Kidney epithelial cell (primary cell): ENCODE measurements around the gene TEX28. TPM values are rescaled to one million over a fixed set of nuclear protein-coding genes. Genes with fewer than 3 reads are reported as not detected.
"Not testable (repeated sequence)": the region's sequence is repeated elsewhere in the genome, so short reads cannot be mapped to it uniquely, and the experiment has no call there.

Experiments
- DNase-seq: peaks from one replicate; pipeline ENCODE4 v3.0.0-alpha.2; 2010; ENCODE audit warnings: low read depth
- H3K27me3 ChIP-seq: 2 replicates; pipeline ENCODE4 v1.6.0; 2011; ENCODE audit warnings: low read length; ENCODE audit not compliant: control insufficient read depth, insufficient read depth
- H3K36me3 ChIP-seq: 2 replicates; pipeline ENCODE4 v1.5.1; 2011; ENCODE audit warnings: low read length; ENCODE audit not compliant: control insufficient read depth, insufficient read depth
- H3K4me3 ChIP-seq: 2 replicates; pipeline ENCODE4 v1.5.1; 2011; ENCODE audit warnings: low read depth, mild to moderate bottlenecking, control low read depth, low read length
- total RNA-seq: library from RNA; depleted of rRNA; stranded (reverse); fragments of >200 nt; gene quantifications from 2 replicates; pipeline ENCODE4 v1.2.3, GENCODE V29; 2015

TEX28 gene
- total RNA-seq, 1 donor from 2014 or later = not detected

DNA sequence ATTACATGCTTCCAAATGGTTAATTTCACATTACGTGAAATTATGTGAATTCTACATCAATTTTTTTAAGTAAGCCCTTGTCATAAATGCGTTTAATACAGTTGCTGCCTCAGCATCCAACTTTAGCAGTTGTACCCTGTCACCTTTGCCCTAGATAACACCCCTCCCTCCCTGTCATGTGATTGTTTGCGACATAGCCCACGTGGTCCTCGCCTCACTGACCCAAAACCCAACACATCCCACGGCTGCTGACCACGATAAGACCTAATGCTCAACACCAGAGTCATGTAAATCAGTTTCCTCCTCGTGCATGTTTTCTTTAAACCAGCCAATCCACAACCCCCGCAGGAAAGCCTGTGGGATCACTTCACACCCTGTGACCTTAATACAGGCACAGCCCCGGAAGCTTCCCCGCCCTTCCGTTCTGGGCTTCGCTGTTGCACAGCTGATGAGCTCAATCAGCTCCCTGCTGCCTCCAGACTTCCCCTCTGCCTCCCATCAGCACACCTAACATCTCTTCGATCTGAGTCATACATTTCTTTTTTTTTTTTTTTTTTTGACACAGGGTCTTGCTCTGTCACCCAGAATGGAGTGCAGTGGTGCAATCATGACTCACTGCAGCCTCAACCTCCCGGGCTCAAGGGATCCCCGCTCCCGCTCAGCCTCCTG lies 47.4 kb downstream of the TEX28 start:
- not testable (repeated sequence) for DNase-seq, H3K27me3 ChIP-seq, H3K36me3 ChIP-seq, H3K4me3 ChIP-seq

DNA sequence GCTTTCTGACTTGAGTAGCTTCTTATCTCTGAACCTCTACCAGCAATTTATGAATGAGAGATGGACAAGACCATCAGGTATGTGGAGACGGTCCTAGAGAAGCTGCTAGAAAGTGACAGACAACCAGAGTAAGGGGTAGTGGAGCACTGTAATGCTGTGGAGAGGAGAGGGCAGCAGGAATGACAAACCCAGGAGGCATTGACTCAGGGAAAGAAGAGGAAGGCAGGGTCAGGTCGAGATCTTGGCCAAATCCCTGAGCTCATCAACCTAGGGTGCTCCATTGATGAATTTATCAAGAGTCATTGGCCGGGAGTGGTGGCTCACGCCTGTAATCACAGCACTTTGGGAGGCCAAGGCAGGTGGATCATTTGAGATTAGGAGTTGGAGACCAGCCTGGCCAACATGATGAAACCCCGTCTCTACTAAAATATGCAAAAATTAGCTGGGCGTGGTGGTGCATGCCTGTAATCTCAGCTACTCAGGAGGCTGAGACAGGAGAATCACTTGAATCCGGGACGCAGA lies 54.9 kb downstream of the TEX28 start:
- not testable (repeated sequence) for H3K27me3 ChIP-seq, DNase-seq, H3K4me3 ChIP-seq, H3K36me3 ChIP-seq

GRCh38 chrX:154238939-154239559 lies 55.9 kb downstream of the TEX28 start:
- not testable (repeated sequence) for H3K4me3 ChIP-seq, H3K36me3 ChIP-seq, H3K27me3 ChIP-seq, DNase-seq

DNA sequence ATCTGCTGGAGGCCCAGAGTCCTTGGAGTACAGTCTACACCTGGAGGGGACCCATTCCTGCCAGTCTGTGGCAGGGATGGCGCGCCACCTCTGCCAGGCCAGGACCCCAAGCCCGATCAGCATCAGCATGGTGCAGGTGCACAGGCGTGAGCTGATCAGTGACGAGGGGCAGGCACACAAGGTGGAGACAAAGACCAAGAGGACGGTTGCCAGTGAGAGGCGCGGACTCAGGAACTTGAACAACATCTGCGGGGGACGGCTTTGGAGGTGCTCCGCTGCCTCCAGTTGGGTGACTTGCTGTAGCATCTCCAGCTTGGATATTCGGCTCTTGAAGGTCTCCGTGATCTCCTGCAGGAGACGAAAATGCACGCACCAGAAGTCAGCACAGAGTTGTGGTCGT lies 61.3 kb downstream of the TEX28 start:
- not testable (repeated sequence) for DNase-seq, H3K36me3 ChIP-seq, H3K4me3 ChIP-seq, H3K27me3 ChIP-seq

- H3K27me3 ChIP-seq, DNase-seq, H3K4me3 ChIP-seq, H3K36me3 ChIP-seq: not testable (repeated sequence)
Observed at GRCh38 chrX:154231443-154231842, 63.5 kb downstream of the TEX28 start.

GRCh38 chrX:154226706-154227105 lies 68.2 kb downstream of the TEX28 start:
- not testable (repeated sequence) for H3K36me3 ChIP-seq, H3K4me3 ChIP-seq, H3K27me3 ChIP-seq, DNase-seq

DNA sequence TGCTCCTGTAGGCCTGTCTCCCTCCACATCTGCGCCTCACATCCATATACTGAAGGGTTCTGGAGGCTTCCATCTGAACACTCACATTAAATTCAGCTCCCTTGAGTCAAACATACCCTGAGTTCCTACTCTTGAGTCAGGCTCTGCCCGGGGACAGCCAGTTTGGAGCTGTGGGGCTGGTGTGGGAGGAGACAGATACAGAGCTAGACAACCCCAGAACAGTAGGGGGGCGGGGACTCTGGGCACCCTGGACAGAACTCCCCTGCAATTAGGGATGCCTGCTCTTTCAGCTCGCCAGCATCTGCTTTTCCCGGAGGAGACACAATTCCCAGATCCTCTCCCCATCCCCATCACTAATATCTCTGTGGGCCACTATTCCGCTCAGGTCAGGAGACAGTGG lies 69.6 kb downstream of the TEX28 start:
- H3K36me3 ChIP-seq, H3K27me3 ChIP-seq, H3K4me3 ChIP-seq, DNase-seq: not testable (repeated sequence)

Other genes starting within 250 kb of the TEX28 start
- 32.0 and 34.4 TPM in 2 replicates for gene MECP2, start 197.4 kb downstream of the TEX28 start, total RNA-seq
- not detected in 2 replicates for gene OPN1LW, start 150.9 kb downstream of the TEX28 start, total RNA-seq
- not detected in 2 replicates for gene OPN1MW, start 112.5 kb downstream of the TEX28 start, total RNA-seq
- not detected in 2 replicates for gene OPN1MW2, start 75.4 kb downstream of the TEX28 start, total RNA-seq
- gene OPN1MW3, start 37.5 kb downstream of the TEX28 start, total RNA-seq = not detected in 2 replicates
- gene TKTL1, start 671 bp upstream of the TEX28 start, total RNA-seq = not detected in 2 replicates
- 2,357 and 2,761 TPM in 2 replicates for gene FLNA, start 79.5 kb upstream of the TEX28 start, total RNA-seq
- gene EMD, start 84.2 kb upstream of the TEX28 start, total RNA-seq = 56.2 and 60.5 TPM in 2 replicates
- gene RPL10, start 103.3 kb upstream of the TEX28 start, total RNA-seq = 8,307 and 11,298 TPM in 2 replicates
- 15.5 and 16.6 TPM in 2 replicates for gene DNASE1L1, start 114.1 kb upstream of the TEX28 start, total RNA-seq
- gene TAFAZZIN, start 116.4 kb upstream of the TEX28 start, total RNA-seq = 55.2 and 62.0 TPM in 2 replicates
- 70.0 and 78.3 TPM in 2 replicates for gene ATP6AP1, start 133.6 kb upstream of the TEX28 start, total RNA-seq
- gene GDI1, start 142.0 kb upstream of the TEX28 start, total RNA-seq = 113 and 121 TPM in 2 replicates
- 79.1 and 80.0 TPM in 2 replicates for gene FAM50A, start 149.0 kb upstream of the TEX28 start, total RNA-seq
- gene PLXNA3, start 163.2 kb upstream of the TEX28 start, total RNA-seq = 16.7 and 34.7 TPM in 2 replicates
- gene LAGE3, start 184.2 kb upstream of the TEX28 start, total RNA-seq = 27.9 and 28.8 TPM in 2 replicates
- gene UBL4A, start 191.5 kb upstream of the TEX28 start, total RNA-seq = 48.3 and 55.9 TPM in 2 replicates
- gene SLC10A3, start 195.5 kb upstream of the TEX28 start, total RNA-seq = 20.3 and 37.9 TPM in 2 replicates
- gene FAM3A, start 221.1 kb upstream of the TEX28 start, total RNA-seq = 30.3 and 32.3 TPM in 2 replicates